PC-3 (cell line): ENCODE data around the gene ANTXR1.

Experiments
- EZH2 ChIP-seq: fragments of 300-600 bp; sonication (generic); IDR thresholded peaks from one replicate; pipeline ENCODE4 v1.6.1; 2017; ENCODE audit warnings: antibody characterized with exemption, mild to moderate bottlenecking, low read length; ENCODE audit not compliant: unreplicated experiment
- TF ChIP-seq, protein P1 (sequence below): fragments of 300-600 bp; sonication (generic); conservative IDR thresholded peaks from 2 replicates; pipeline ENCODE4 v1.5.1; 2017; ENCODE audit warnings: antibody characterized with exemption, low read depth, mild to moderate bottlenecking, low read length

DNA sequence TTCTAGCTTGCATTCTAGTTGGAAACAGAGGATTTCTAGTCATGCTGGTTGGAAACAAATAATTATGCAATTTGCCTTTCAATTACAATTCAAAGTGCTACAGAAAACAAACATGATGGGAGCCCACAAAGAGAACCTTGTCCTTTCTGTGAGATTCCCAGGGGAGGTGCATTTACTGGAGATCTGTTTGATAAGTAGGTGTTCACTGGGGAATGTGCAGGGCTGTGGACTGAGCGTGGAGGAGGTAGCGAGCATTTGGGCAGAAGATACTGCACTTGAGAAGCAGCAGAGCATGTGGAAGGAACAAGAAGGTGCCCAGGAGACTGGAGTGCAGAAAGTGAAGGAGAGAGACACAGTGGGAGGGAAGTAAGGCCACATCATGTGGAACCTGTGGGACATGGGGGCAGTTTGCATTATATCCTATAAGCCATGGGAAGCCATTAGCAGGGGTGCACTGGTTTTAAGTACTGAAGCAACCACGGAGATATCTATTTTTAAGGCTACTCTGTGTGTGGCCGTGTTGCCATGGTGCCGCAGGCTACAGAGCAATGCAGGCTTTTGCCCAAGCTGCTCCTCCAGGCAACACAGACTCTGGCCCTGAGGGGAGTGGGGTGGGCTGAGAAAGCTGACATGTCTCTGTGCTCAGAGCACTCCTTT is 154.0 kb downstream of the ANTXR1 start:
- TF ChIP-seq, protein P1, sequence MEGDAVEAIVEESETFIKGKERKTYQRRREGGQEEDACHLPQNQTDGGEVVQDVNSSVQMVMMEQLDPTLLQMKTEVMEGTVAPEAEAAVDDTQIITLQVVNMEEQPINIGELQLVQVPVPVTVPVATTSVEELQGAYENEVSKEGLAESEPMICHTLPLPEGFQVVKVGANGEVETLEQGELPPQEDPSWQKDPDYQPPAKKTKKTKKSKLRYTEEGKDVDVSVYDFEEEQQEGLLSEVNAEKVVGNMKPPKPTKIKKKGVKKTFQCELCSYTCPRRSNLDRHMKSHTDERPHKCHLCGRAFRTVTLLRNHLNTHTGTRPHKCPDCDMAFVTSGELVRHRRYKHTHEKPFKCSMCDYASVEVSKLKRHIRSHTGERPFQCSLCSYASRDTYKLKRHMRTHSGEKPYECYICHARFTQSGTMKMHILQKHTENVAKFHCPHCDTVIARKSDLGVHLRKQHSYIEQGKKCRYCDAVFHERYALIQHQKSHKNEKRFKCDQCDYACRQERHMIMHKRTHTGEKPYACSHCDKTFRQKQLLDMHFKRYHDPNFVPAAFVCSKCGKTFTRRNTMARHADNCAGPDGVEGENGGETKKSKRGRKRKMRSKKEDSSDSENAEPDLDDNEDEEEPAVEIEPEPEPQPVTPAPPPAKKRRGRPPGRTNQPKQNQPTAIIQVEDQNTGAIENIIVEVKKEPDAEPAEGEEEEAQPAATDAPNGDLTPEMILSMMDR = no peak
- TF ChIP-seq EZH2 = no peak
